GM19351 (cell line): ENCODE measurements around the gene CMSS1.
A peak's percentile ranks its signal among the peaks of the same experiment; 100 is the strongest.

Experiments used
- ATAC-seq: cut with Tn5 transposase; IDR thresholded peaks from one replicate; pipeline ENCODE4 v1.9.1; 2021; ENCODE audit warnings: mild to moderate bottlenecking, moderate library complexity; ENCODE audit not compliant: unreplicated experiment

CMSS1 gene

GRCh38 chr3:100122321-100122720, 304.7 kb downstream of the CMSS1 start:
- no peak for ATAC-seq

GRCh38 chr3:100123112-100123511, 305.4 kb downstream of the CMSS1 start:
- ATAC-seq: no peak

- no peak for ATAC-seq
Observed at GRCh38 chr3:100124201-100124761, 306.6 kb downstream of the CMSS1 start.

GRCh38 chr3:100125161-100125938, 307.7 kb downstream of the CMSS1 start:
- no peak for ATAC-seq

GRCh38 chr3:100127792-100128191, 310.1 kb downstream of the CMSS1 start:
- no peak for ATAC-seq

- ATAC-seq: no peak
Observed at GRCh38 chr3:100128565-100128964, 310.9 kb downstream of the CMSS1 start.

- no peak for ATAC-seq
Observed at GRCh38 chr3:100129941-100130340, 312.3 kb downstream of the CMSS1 start.

GRCh38 chr3:100131241-100131640, 313.6 kb downstream of the CMSS1 start:
- ATAC-seq: no peak

GRCh38 chr3:100136921-100137320, 319.3 kb downstream of the CMSS1 start:
- ATAC-seq: no peak

GRCh38 chr3:100140976-100141375, 323.3 kb downstream of the CMSS1 start:
- no peak for ATAC-seq

GRCh38 chr3:100141586-100141985, 323.9 kb downstream of the CMSS1 start:
- ATAC-seq: no peak

- peak; percentile 100 for ATAC-seq
Observed at GRCh38 chr3:100144255-100144866, 326.7 kb downstream of the CMSS1 start.

- no peak for ATAC-seq
Observed at GRCh38 chr3:100149130-100149529, 331.5 kb downstream of the CMSS1 start.

- ATAC-seq: no peak
Observed at GRCh38 chr3:100149713-100150415, 332.2 kb downstream of the CMSS1 start.

- ATAC-seq: no peak
Observed at GRCh38 chr3:100150473-100150872, 332.8 kb downstream of the CMSS1 start.

- ATAC-seq: no peak
Observed at GRCh38 chr3:100151024-100151707, 333.5 kb downstream of the CMSS1 start.

GRCh38 chr3:100154171-100154570, 336.5 kb downstream of the CMSS1 start:
- ATAC-seq: no peak

- ATAC-seq: no peak
Observed at GRCh38 chr3:100155128-100155527, 337.5 kb downstream of the CMSS1 start.

GRCh38 chr3:100155590-100155989, 337.9 kb downstream of the CMSS1 start:
- ATAC-seq: no peak

- no peak for ATAC-seq
Observed at GRCh38 chr3:100157685-100158084, 340.0 kb downstream of the CMSS1 start.

GRCh38 chr3:100158918-100159330, 341.3 kb downstream of the CMSS1 start:
- ATAC-seq: no peak
